Measurements from ENCODE around the gene CA4. TPM values are rescaled to one million over a fixed set of nuclear protein-coding genes. Genes with fewer than 3 reads are reported as not detected.
"Not testable (repeated sequence)": the region's sequence is repeated elsewhere in the genome, so short reads cannot be mapped to it uniquely, and the experiment has no call there.

The CA4 gene
- total RNA-seq, 1 experiment from 2014 or later, result 1.7 TPM

- not testable (repeated sequence) for H3K56ac ChIP-seq (ENCODE audit: insufficient read length, low read depth, low read length); H3K27me3 ChIP-seq (ENCODE audit: insufficient read depth, low read length)
Observed at GRCh38 chr17:60208302-60208701, 58.5 kb downstream of the CA4 start.

More at GRCh38 chr17:60208302-60208701, 58.5 kb downstream of the CA4 start:
- not testable (repeated sequence) for H2AK5ac ChIP-seq (ENCODE audit: insufficient read length, low read length); H3K4me1 Mint-ChIP-seq; H3T11ph ChIP-seq (ENCODE audit: low read length); H3K79me1 ChIP-seq (ENCODE audit: insufficient read depth, low read depth, low read length, poor library complexity, severe bottlenecking); H3K27ac ChIP-seq (ENCODE audit: insufficient read length, low read depth, low read length); H2BK15ac ChIP-seq (ENCODE audit: low read depth, low read length); H3K79me2 ChIP-seq (ENCODE audit: insufficient read depth, low read length); H3K27ac Mint-ChIP-seq; H4K20me1 ChIP-seq (ENCODE audit: control insufficient read depth, insufficient read depth, insufficient read length); H3K9me3 Mint-ChIP-seq; H2AFZ ChIP-seq (ENCODE audit: low read length); H2BK120ac ChIP-seq (ENCODE audit: low read depth, low read length, poor library complexity, severe bottlenecking); H3K23ac ChIP-seq (ENCODE audit: insufficient read length, low read depth, low read length); H3K4ac ChIP-seq (ENCODE audit: low read depth, low read length); H2BK20ac ChIP-seq (ENCODE audit: low read depth, low read length, poor library complexity, severe bottlenecking); H3K18ac ChIP-seq (ENCODE audit: insufficient read length, low read depth, low read length); H4K91ac ChIP-seq (ENCODE audit: insufficient read length, low read depth, low read length); H3K23me2 ChIP-seq (ENCODE audit: insufficient read length, low read depth, low read length, poor library complexity, severe bottlenecking); H3K27me3 Mint-ChIP-seq (ENCODE audit: low read depth); H2BK12ac ChIP-seq (ENCODE audit: insufficient read length, low read depth, low read length); H3K14ac ChIP-seq (ENCODE audit: insufficient read depth, low read length); H3K4me3 Mint-ChIP-seq; H3K9ac ChIP-seq (ENCODE audit: extremely low read depth, insufficient read length, low read length); H2BK5ac ChIP-seq (ENCODE audit: insufficient read length, low read length); DNase-seq; H3K4me2 ChIP-seq (ENCODE audit: insufficient read depth, insufficient read length, low read length); H3K9me3 ChIP-seq (ENCODE audit: control insufficient read depth, low read depth, low read length); H4K8ac ChIP-seq (replicated peaks; ENCODE audit: insufficient read length, low read depth, low read length); H3K4me1 ChIP-seq (ENCODE audit: insufficient read depth, low read length); H4K5ac ChIP-seq (ENCODE audit: insufficient read length, low read depth, low read length)
- peaks cover 3 to 17% (median 7%) of the 10 kb centered on the region in 3 experiments; a peak in 6 of 7 replicates for H3K36me3 Mint-ChIP-seq (ENCODE audit: insufficient read depth in 1 of 3, low read depth in 3 of 3)
- WGBS (ENCODE audit: extremely low coverage, insufficient read length, low lambda C conversion rate), result no CpG with 5 or more reads among the region's 1 CpG

Other genes starting within 250 kb of the CA4 start
- 6.8 and 8.8 TPM in 2 replicates for gene RNFT1, start 185.2 kb upstream of the CA4 start, total RNA-seq (2021)
- 35.3 and 36.3 TPM in 2 replicates for gene HEATR6, start 71.1 kb upstream of the CA4 start, total RNA-seq (2021)
- gene USP32, start 242.2 kb downstream of the CA4 start, total RNA-seq (2021), result 73.5 and 74.7 TPM in 2 replicates